Nephron progenitor cell (in vitro differentiated cells): ENCODE results near the gene CLNK.

Experiments
- DNase-seq: peaks from one replicate; pipeline ENCODE4 v3.0.0; 2021
- H3K27ac Mint-ChIP-seq: 2 replicates; pipeline ENCODE4 v1.8.0; 2021; ENCODE audit warnings: mild to moderate bottlenecking, moderate library complexity, mixed read lengths
- H3K27me3 Mint-ChIP-seq: 2 replicates; pipeline ENCODE4 v1.8.0; 2021; ENCODE audit warnings: mild to moderate bottlenecking, low read depth, mixed read lengths; ENCODE audit not compliant: poor library complexity
- H3K36me3 Mint-ChIP-seq: 2 replicates; pipeline ENCODE4 v1.8.0; 2021; ENCODE audit warnings: low read depth, mixed read lengths
- H3K4me1 Mint-ChIP-seq: 2 replicates; pipeline ENCODE4 v1.8.0; 2021; ENCODE audit warnings: mixed read lengths
- H3K4me3 Mint-ChIP-seq: 2 replicates; pipeline ENCODE4 v1.8.0; 2021; ENCODE audit warnings: mild to moderate bottlenecking, moderate library complexity, mixed read lengths
- H3K9me3 Mint-ChIP-seq: 2 replicates; pipeline ENCODE4 v1.8.0; 2021; ENCODE audit warnings: mild to moderate bottlenecking, moderate library complexity, mixed read lengths
- CTCF ChIP-seq: fragments of 200-600 bp; sonication (generic); IDR thresholded peaks from 2 replicates; pipeline ENCODE4 v1.5.0; 2021; ENCODE audit warnings: antibody characterized with exemption

Gene CLNK

GRCh38 chr4:10613926-10614478, 70.6 kb downstream of the CLNK start:
- DNase-seq: no peak
- H3K4me3 Mint-ChIP-seq: no peak overlapping the region
- peaks cover 10% of the 10 kb centered on the region for H3K27me3 Mint-ChIP-seq
- TF ChIP-seq CTCF: no peak
- H3K36me3 Mint-ChIP-seq: no peaks in the 10 kb centered on the region
- H3K4me1 Mint-ChIP-seq: peaks cover 8% of the 10 kb centered on the region
- no peak overlapping the region for H3K27ac Mint-ChIP-seq
- peaks cover 3% of the 10 kb centered on the region for H3K9me3 Mint-ChIP-seq

GRCh38 chr4:10612476-10612875, 72.1 kb downstream of the CLNK start:
- Mint-ChIP-seq H3K9me3 (peaks cover 3% of the 10 kb centered on the region), H3K27me3 (peaks cover 10% of the 10 kb centered on the region), H3K4me1 (no peaks in the 10 kb centered on the region), H3K36me3 (no peaks in the 10 kb centered on the region), H3K27ac (no peak overlapping the region), H3K4me3 (no peak overlapping the region)
- no peak for DNase-seq
- no peak for TF ChIP-seq CTCF

DNA sequence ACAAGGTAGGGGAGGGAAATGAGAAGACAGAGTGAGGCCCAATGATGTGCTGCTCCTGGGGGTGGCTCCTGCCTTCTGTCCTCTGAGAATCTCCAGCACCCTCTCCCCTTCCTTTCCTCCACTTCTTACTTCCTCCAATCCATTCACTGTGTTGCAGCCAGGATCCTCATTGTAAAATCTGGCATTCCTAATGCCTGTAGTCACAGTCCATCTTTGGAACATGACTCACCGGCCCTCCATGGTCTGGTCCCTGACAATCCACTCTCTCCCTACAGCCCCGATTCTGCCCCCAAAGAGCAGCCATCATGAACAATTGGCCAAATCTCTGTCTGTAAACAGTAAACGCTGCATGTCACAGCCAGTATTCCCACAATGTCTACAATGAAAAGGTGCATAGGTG, 72.9 kb downstream of the CLNK start:
- no peak for DNase-seq
- Mint-ChIP-seq H3K36me3 (no peaks in the 10 kb centered on the region), H3K9me3 (peaks cover 3% of the 10 kb centered on the region), H3K4me3 (no peak overlapping the region), H3K27ac (no peak overlapping the region), H3K4me1 (no peaks in the 10 kb centered on the region), H3K27me3 (peaks cover 10% of the 10 kb centered on the region)
- no peak for TF ChIP-seq CTCF

DNA sequence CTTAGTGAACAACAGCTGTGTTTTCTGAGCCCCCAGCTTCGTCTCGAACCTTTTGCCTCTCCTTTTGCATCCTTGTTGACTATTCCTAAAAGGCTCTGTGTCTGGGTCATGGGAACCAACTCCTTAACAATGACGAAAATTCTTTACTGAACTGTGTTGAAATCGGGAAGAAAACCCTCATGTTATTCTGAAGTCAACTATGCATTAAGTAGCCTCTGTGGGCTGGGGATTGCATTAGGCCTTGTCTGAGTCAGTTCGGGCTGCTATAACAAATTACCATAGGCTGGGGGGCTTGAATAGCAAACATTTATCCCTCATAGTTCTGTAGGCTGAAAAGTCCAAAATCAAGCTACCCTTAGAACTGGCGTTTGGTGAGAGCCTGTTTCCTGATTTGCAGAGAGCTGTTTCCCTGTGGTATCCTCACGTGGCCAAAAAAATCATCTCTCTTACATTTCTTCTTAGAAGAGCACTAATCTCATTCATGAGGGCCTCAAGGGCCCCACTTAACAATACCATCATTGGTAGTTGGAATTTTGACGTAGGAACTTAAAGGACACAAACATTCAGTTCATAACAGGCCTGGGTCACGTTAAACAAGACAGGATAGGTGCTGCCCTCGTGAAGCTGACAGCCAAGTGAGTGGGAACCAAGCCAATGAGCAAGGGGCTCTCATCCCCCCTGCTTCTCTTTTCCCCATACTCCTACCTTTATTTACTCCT, 75.9 kb downstream of the CLNK start:
- Mint-ChIP-seq H3K4me3 (no peak overlapping the region), H3K27ac (no peak overlapping the region), H3K9me3 (no peaks in the 10 kb centered on the region), H3K36me3 (no peaks in the 10 kb centered on the region), H3K4me1 (no peaks in the 10 kb centered on the region), H3K27me3 (peaks cover 1% of the 10 kb centered on the region)
- DNase-seq: no peak
- no peak for TF ChIP-seq CTCF

DNA sequence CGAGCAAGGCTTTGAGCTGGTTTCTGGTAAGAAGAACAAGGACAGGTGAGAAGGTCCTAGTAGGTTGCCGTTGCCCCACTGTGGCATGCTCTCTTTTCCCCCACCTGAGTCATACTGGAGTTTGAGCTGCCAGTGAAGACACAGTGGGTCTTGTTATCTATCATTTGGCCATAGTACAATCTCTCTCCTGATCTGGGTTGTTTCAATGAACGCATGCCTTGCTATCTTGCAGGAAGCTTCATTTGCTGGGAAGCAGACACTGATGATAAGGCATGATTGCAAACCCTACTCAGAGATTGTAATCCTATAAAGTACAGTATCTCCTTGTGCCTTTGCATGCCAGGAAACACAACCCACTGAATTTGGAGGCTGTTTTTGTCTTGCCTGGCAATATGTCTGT, 77.4 kb downstream of the CLNK start:
- no peak overlapping the region for H3K4me3 Mint-ChIP-seq
- no peaks in the 10 kb centered on the region for H3K36me3 Mint-ChIP-seq
- DNase-seq: no peak
- H3K27ac Mint-ChIP-seq: no peak overlapping the region
- no peak for TF ChIP-seq CTCF
- H3K9me3 Mint-ChIP-seq: no peaks in the 10 kb centered on the region
- no peaks in the 10 kb centered on the region for H3K4me1 Mint-ChIP-seq
- H3K27me3 Mint-ChIP-seq: no peaks in the 10 kb centered on the region
